NAMALWA (cell line): ENCODE results near the gene TSNAXIP1.
"Not testable (repeated sequence)": the region's sequence is repeated elsewhere in the genome, so short reads cannot be mapped to it uniquely, and the experiment has no call there.

ENCODE experiments used
- DNase-seq: peaks from one replicate; pipeline ENCODE4 v3.0.0-alpha.2; 2015; ENCODE audit warnings: low spot score

Gene TSNAXIP1

GRCh38 chr16:67834242-67834614 is 27.5 kb downstream of the TSNAXIP1 start:
- no peak for DNase-seq

- DNase-seq = not testable (repeated sequence)
Observed at GRCh38 chr16:67837190-67837589, 30.5 kb downstream of the TSNAXIP1 start.

GRCh38 chr16:67837811-67838210 is 31.1 kb downstream of the TSNAXIP1 start:
- no peak for DNase-seq

DNA sequence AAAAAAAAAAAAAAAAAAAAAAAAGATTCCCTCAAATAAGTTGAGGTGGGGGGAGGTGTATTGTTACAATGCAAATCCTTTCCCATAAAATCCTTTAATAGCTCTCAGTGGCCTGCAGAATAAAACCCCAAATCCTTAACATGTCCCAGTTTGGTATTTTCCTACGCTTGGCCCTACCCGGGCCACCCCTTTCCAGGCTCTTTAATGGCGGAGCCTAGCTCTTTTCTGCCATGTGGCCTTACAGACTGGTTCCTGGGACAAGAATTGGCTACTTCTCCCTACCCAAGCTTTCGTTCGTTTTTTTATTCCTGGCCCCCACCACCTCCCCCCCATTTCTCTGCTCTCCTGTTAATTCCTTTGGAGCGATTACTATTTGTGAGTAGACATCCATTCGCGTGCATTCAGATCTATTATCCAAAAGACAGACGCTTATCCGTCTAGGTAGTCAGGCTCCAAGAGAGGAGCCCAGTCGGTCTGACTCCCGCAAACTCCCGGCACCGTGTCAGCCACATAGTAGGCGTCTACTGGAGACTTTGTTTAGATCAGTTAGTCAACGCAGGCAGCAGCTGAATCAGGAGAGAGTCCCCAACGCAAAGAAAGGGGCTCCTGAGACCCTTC is 34.6 kb downstream of the TSNAXIP1 start:
- no peak for DNase-seq

DNA sequence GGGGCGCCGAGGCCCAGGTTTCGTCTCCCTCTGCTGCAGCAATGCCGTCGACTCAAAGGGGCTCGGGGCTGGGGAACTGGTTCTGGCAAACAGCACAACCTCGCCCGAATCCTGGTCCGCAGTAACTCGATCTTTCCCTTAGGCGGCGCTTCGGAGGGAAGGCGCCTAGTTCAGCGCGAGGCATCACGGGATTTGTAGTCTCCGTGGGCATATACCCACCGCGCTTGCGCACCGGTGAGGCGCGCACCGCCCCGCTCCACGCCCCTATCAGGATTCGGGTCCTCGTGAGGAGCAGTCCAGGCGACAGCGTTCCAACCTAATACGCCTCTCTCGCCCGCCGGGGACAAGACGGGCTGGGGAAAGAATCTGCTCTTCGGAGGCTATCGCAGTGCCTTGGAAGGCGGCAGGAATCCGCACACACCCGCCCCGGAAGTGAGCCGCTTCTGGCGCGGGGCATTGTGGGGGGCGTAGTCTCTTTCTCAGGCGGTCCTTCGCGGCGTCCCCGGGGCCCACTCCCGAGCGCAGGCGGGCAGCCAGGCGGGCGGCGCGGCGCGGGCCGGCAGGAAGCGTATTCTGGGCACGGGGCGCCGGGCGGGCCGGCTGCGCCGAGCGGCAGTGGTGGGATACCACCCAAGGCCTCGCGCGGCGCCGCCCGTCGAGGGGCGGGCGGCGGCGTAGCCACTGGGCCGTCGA is 35.3 kb downstream of the TSNAXIP1 start, which contains the start of gene THAP11:
Gene THAP11 (plus strand): TSS at position 505 of the 693 bp plus-strand sequence. CDS start 235 bp downstream, outside the sequence.
- DNase-seq = peak; percentile 98

DNA sequence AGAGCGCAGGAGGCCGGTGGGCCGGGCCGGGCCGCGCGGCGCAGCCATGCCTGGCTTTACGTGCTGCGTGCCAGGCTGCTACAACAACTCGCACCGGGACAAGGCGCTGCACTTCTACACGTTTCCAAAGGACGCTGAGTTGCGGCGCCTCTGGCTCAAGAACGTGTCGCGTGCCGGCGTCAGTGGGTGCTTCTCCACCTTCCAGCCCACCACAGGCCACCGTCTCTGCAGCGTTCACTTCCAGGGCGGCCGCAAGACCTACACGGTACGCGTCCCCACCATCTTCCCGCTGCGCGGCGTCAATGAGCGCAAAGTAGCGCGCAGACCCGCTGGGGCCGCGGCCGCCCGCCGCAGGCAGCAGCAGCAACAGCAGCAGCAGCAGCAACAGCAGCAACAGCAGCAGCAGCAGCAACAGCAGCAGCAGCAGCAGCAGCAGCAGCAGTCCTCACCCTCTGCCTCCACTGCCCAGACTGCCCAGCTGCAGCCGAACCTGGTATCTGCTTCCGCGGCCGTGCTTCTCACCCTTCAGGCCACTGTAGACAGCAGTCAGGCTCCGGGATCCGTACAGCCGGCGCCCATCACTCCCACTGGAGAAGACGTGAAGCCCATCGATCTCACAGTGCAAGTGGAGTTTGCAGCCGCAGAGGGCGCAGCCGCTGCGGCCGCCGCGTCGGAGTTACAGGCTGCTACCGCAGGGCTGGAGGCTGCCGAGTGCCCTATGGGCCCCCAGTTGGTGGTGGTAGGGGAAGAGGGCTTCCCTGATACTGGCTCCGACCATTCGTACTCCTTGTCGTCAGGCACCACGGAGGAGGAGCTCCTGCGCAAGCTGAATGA is 36.0 kb downstream of the TSNAXIP1 start:
- peak; percentile 70 for DNase-seq

DNA sequence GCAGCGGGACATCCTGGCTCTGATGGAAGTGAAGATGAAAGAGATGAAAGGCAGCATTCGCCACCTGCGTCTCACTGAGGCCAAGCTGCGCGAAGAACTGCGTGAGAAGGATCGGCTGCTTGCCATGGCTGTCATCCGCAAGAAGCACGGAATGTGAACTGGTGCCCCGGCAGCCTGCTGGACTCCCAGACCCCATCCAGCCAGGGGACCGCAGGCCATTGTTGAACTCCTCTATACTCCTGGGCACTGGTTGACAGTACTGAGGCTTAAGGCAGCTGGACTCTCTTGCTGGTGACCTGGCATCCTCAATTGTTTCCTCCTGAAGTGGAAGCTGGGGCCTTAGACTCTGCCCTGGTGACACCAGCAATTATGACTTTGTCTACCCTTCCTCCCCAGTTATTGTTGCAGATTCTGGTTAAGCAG is 36.7 kb downstream of the TSNAXIP1 start:
- DNase-seq = no peak

- peak; percentile 36 for DNase-seq
Observed at GRCh38 chr16:67844497-67844896, 37.8 kb downstream of the TSNAXIP1 start.

GRCh38 chr16:67845291-67846062 is 38.8 kb downstream of the TSNAXIP1 start:
- DNase-seq = peak; percentile 51

GRCh38 chr16:67846063-67846319 is 39.3 kb downstream of the TSNAXIP1 start:
- peak; percentile 48 for DNase-seq

DNA sequence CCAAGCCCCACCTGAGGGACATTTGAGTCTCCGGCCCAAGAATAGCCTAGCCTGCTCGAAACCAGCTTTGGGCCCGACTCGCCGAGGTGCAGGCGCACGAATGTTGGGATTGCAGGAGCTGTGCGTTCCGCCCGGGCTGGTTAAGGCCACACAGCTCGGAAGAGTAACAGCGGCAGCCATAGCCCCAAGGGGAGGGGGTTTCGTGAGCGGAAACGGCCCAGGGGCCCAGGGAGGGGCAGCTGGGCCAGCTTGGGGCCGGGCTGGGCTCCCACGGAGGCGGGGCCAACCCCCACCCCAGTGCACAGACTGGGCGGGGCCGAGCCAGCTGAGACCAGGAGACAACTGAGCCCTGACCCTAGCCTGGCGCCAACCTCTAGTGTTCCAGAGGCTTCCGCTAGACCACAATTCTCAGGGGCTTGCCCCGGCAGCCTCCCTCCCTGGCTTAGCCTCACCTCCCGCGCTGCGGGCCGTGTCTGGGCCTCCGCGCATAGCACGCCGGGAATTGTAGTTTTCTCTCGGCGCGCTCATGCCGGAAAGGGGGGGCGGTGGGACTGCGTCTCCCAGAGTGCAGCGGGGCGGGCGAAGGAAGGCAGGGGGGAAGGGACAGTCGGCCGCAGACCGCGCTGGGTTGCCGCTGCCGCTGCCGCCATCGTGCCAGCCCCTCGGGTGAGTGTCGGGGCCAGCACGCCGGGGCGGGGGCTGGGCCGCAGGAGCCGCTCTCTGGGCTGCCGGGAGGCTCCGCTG is 39.8 kb downstream of the TSNAXIP1 start, which contains the start of gene NUTF2:
Gene NUTF2 (plus strand): TSS at position 614 of the 744 bp plus-strand sequence. CDS start 18,198 bp downstream, outside the sequence.
- peak; percentile 98 for DNase-seq

GRCh38 chr16:67847064-67847861 is 40.6 kb downstream of the TSNAXIP1 start, which contains the start of gene CENPT:
TSS of gene CENPT (minus strand) at chr16:67847693. CDS start at chr16:67833859, 13,834 bp downstream.
- peak; percentile 27 for DNase-seq

DNA sequence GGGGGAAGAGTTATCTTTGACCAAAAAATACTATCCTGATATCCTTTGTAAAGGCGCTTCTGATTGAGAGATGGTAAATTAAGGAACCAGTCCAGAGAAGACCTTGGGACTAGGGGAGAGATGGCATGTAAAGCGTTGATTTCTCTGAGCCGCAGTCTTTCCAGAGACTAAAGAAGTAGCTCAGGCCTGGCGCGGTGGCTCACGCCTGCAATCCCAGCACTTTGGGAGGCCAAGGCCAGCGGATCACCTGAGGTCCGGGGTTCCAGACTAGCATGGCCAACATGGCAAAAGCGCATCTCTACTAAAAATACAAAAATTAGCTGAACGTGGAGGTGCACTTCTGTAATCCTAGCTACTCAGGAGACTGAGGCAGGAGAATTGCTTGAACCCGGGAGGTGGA is 41.4 kb downstream of the TSNAXIP1 start:
- no peak for DNase-seq

- no peak for DNase-seq
Observed at GRCh38 chr16:67853670-67854069, 47.0 kb downstream of the TSNAXIP1 start.

DNA sequence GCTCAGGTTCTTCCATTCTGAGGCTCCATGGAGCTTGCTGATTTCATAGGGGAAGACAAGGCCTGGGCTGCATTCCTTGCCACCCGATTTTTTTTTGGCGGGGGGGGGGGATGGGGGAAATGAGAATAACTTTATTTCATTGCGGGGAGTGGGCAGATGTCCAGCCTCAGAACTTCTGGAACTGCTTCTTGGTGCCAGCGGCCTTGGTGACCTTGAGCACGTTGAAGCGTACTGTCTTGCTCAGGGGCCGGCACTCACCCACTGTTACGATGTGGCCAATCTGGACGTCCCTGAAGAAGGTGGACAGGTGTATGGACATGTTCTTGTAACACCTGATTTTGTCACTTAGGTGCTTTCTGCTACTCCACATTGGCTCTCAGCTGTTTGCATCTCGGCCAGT is 49.1 kb downstream of the TSNAXIP1 start:
- no peak for DNase-seq

DNA sequence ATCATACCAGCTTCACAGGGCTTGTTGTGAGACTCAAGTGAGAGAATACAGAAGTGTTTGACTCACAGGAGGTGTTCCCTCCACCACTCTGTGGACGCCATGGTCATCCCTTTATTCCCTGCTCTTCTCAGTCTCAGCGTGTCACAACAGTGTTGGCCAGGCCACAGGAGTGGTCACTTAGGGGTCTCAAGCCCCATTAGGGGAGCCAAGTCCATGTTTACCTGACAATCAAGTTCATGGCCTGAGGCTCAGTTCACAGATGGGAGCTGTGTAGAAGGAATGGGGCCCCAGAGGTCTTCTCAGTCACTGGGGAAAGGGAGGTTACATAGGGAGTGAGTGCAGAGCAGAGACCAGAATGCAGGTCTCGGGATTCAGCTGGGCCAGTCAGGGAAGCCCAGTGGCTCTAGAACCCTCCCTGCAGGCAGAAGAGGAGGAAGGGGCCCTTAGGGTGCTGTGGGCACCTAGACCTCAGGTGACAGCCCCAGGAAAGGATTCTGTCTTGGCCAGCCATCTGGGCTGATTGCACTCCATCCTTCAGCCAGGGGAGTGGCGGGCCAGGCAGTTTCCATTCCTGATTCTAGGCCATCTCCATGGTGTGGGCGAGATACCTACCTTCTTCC is 50.3 kb downstream of the TSNAXIP1 start:
- DNase-seq = no peak

DNA sequence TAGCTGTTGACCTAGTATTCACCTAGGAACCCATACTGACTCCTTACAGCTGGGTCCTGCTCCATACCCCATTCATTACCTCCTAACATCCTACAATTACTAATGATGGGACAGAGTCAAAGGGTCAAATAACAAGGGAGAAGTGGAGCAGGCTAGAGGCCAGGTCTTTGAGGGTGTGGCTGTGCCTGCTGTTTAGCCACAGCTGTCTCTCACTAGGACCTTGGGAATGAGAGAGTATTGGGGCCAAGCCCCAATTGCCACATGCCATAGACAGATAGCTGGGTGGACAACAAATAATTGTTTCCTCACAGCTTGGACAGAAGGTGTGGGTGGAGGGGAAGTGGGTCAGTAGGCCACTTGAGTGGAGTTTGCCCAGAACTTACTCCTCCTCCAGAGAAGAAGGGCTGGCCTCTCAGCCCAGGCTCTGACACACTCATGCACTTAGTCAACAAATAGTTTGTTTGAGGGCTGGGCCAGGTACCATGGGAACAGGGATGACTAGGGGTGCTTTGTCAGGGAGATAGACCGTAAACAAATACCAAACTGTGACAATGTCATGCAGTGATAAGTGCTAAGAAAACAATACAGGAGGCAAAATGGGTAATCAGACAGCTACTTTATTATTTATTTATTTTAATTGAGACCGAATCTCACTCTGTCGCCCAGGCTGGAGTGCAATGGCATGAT is 51.0 kb downstream of the TSNAXIP1 start:
- DNase-seq = no peak

DNA sequence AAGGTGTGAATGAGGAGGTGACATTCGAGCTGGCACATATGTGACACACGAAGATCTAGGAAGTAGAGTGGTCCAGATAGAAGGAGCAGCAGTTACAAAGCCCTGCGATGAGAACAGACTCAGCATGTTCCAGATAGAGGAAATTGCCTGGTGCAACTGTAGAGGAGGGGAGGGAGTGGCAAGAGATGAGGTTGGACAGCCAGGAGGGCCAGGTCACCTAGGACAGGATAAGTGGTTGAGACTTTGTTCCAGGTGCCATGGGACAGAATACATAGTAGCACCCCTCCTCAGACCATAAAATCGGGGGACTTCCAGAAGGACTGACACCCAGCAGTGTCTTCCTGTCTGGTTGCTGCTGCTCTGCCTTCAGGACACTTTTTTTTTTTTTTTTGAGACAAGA is 51.8 kb downstream of the TSNAXIP1 start:
- no peak for DNase-seq
